Measurements from ENCODE around the gene BFSP2.

The BFSP2 gene

GRCh38 chr3:133371181-133371580 lies 28.7 kb upstream of the BFSP2 start:
- no peak overlapping the region for H3K4me3 ChIP-seq (ENCODE audit: low read depth, low read length)
- in situ Hi-C loops (cut with HindIII; ENCODE audit: low sequenced_read_pairs): no loop called here
- DNase-seq (ENCODE audit: low read depth): no peak
- TF ChIP-seq CTCF (IDR thresholded peaks at IDR 0.05; ENCODE audit: low read depth, low read length, missing control alignments): no peak

GRCh38 chr3:133371676-133372075 lies 28.2 kb upstream of the BFSP2 start:
- DNase-seq (ENCODE audit: low read depth): no peak
- in situ Hi-C loops (cut with HindIII; ENCODE audit: low sequenced_read_pairs): no loop called here
- no peak for TF ChIP-seq CTCF (IDR thresholded peaks at IDR 0.05; ENCODE audit: low read depth, low read length, missing control alignments)
- no peak overlapping the region for H3K4me3 ChIP-seq (ENCODE audit: low read depth, low read length)

- no peak for DNase-seq (ENCODE audit: low read depth)
- no peak overlapping the region for H3K4me3 ChIP-seq (ENCODE audit: low read depth, low read length)
- TF ChIP-seq CTCF (IDR thresholded peaks at IDR 0.05; ENCODE audit: low read depth, low read length, missing control alignments): no peak
- in situ Hi-C loops (cut with HindIII; ENCODE audit: low sequenced_read_pairs): no loop called here
Measured at GRCh38 chr3:133374708-133375402, 25.0 kb upstream of the BFSP2 start.

- H3K4me3 ChIP-seq (ENCODE audit: low read depth, low read length): no peak overlapping the region
- in situ Hi-C loops (cut with HindIII; ENCODE audit: low sequenced_read_pairs): no loop called here
Measured at GRCh38 chr3:133375403-133375745, 24.5 kb upstream of the BFSP2 start.

GRCh38 chr3:133376810-133377209 lies 23.0 kb upstream of the BFSP2 start:
- no peak overlapping the region for H3K4me3 ChIP-seq (ENCODE audit: low read depth, low read length)
- peak; percentile 12 for TF ChIP-seq CTCF (IDR thresholded peaks at IDR 0.05; ENCODE audit: low read depth, low read length, missing control alignments)
- DNase-seq (ENCODE audit: low read depth): no peak
- in situ Hi-C loops (cut with HindIII; ENCODE audit: low sequenced_read_pairs): no loop called here

More at GRCh38 chr3:133375403-133375745, 24.5 kb upstream of the BFSP2 start:
- DNase-seq (ENCODE audit: low read depth): no peak
- no peak for TF ChIP-seq CTCF (IDR thresholded peaks at IDR 0.05; ENCODE audit: low read depth, low read length, missing control alignments)

GRCh38 chr3:133377396-133377795 lies 22.5 kb upstream of the BFSP2 start:
- peak; percentile 49 for DNase-seq (ENCODE audit: low read depth)
- in situ Hi-C loops (cut with HindIII; ENCODE audit: low sequenced_read_pairs): no loop called here
- peak; percentile 63 for TF ChIP-seq CTCF (IDR thresholded peaks at IDR 0.05; ENCODE audit: low read depth, low read length, missing control alignments)
- H3K4me3 ChIP-seq (ENCODE audit: low read depth, low read length): no peak overlapping the region
